Measurements from ENCODE around the gene LCNL1. TPM values are rescaled to one million over a fixed set of nuclear protein-coding genes. Genes with fewer than 3 reads are reported as not detected.

The LCNL1 gene
- total RNA-seq, 2 experiments from 2014 or later: not detected

- ATAC-seq (no peak), DNase-seq (no peak)
- ChIA-PET POLR2A (interaction anchor here (0.6 to 1.3 kb wide), 7 partner anchors 10 to 127 kb away, joined by 3 to 4 read pairs (median 3); partner anchors contain the start of gene MAMDC4), CTCF (interaction anchor here (1.6 to 2.1 kb wide), 3 partner anchors 95 to 131 kb away, joined by 4 to 10 read pairs (median 6); partner anchors contain the start of gene AJM1)
- no peaks in the 10 kb centered on the region for H3K4me1 Mint-ChIP-seq (ENCODE audit: low read depth)
- H3K36me3 Mint-ChIP-seq (ENCODE audit: low read depth): peaks cover 29% of the 10 kb centered on the region
- TF ChIP-seq CTCF (IDR thresholded peaks at IDR 0.05): no peak
- H3K27ac Mint-ChIP-seq: no peak overlapping the region
- H3K27me3 Mint-ChIP-seq: no peaks in the 10 kb centered on the region
- no peaks in the 10 kb centered on the region for H3K9me3 Mint-ChIP-seq
- intact Hi-C loops (cut with micrococcal nuclease): no loop called here
- H3K4me3 Mint-ChIP-seq: no peak overlapping the region
These were observed 45.4 kb upstream of the LCNL1 start for GRCh38 chr9:136937186-136938001.

GRCh38 chr9:136939431-136939995, 43.3 kb upstream of the LCNL1 start:
- no peak for ATAC-seq
- H3K27ac Mint-ChIP-seq: no peak overlapping the region
- POLR2A ChIA-PET: interaction anchor here (1.0 to 1.1 kb wide), 2 partner anchors 39 to 91 kb away, joined by 3 read pairs; no protein-coding TSS in a partner anchor
- intact Hi-C loops (cut with micrococcal nuclease): no loop called here
- peaks cover 28% of the 10 kb centered on the region for H3K36me3 Mint-ChIP-seq (ENCODE audit: low read depth)
- H3K4me1 Mint-ChIP-seq (ENCODE audit: low read depth): peaks cover 5% of the 10 kb centered on the region
- no peaks in the 10 kb centered on the region for H3K9me3 Mint-ChIP-seq
- TF ChIP-seq CTCF (IDR thresholded peaks at IDR 0.05): no peak
- H3K4me3 Mint-ChIP-seq: no peak overlapping the region
- no peak for DNase-seq
- CTCF ChIA-PET: no interaction called here
- H3K27me3 Mint-ChIP-seq: no peaks in the 10 kb centered on the region

GRCh38 chr9:136939996-136940525, 42.7 kb upstream of the LCNL1 start:
- POLR2A ChIA-PET: interaction anchor here (1.1 kb wide), 1 partner anchor 92 kb away, joined by 3 read pairs; no protein-coding TSS in a partner anchor
- intact Hi-C loops (cut with micrococcal nuclease): no loop called here

DNA sequence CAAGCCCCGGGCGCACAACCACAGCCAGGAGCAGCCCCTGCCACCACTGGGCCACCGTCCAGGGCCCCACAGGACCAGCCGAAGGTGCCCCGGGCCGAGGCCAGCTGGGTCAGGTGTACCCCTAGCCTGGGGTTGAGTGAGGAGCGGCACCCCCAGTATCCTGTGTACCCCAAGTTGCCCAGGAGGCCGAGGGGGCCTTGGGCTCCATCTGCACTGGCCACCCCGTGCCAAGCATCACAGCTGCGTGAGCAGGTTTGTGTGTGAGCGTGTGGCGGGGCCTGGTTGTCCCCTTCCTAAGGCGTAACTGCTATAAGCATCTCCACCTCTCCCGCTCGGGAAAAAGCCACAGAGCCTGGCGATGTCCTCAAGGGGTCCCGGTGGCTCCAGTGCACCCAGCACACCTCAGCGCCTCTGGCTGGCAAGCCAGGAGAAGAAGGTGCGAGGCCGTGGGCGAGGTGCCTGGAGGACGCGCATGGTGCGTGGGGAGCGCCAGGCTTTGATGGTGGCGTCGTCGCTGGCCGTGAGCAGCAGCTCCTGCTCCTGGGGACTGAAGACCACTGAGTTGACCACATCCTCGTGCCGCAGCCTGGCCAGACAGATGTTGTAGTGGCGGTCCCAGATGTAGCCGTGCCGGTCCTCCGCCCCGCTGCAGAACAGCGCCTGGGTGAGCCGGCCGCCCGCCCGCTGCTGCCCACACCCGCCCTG, 42.1 kb upstream of the LCNL1 start:
- peaks cover 11% of the 10 kb centered on the region for H3K4me1 Mint-ChIP-seq (ENCODE audit: low read depth)
- DNase-seq: no peak
- H3K4me3 Mint-ChIP-seq: no peak overlapping the region
- H3K27me3 Mint-ChIP-seq: no peaks in the 10 kb centered on the region
- H3K36me3 Mint-ChIP-seq (ENCODE audit: low read depth): peaks cover 25% of the 10 kb centered on the region
- ChIA-PET CTCF (no interaction called here), POLR2A (no interaction called here)
- intact Hi-C loops (cut with micrococcal nuclease): no loop called here
- no peaks in the 10 kb centered on the region for H3K9me3 Mint-ChIP-seq
- no peak for TF ChIP-seq CTCF (IDR thresholded peaks at IDR 0.05)
- no peak for ATAC-seq
- H3K27ac Mint-ChIP-seq: no peak overlapping the region

More at GRCh38 chr9:136939996-136940525, 42.7 kb upstream of the LCNL1 start:
- DNase-seq: no peak
- H3K4me1 Mint-ChIP-seq (ENCODE audit: low read depth): peaks cover 10% of the 10 kb centered on the region
- no peak overlapping the region for H3K4me3 Mint-ChIP-seq
- no peaks in the 10 kb centered on the region for H3K9me3 Mint-ChIP-seq
- TF ChIP-seq CTCF (IDR thresholded peaks at IDR 0.05): no peak
- H3K36me3 Mint-ChIP-seq (ENCODE audit: low read depth): peaks cover 25% of the 10 kb centered on the region
- CTCF ChIA-PET: no interaction called here
- ATAC-seq: no peak
- H3K27me3 Mint-ChIP-seq: no peaks in the 10 kb centered on the region
- no peak overlapping the region for H3K27ac Mint-ChIP-seq

Measured in activated CD8-positive, alpha-beta T cell treated with anti-CD3 and anti-CD28 coated beads for 36 hours (primary cell).